Measurements from ENCODE around the gene ARMH3.

GRCh38 chr10:102020938-102021337 is 35.0 kb downstream of the ARMH3 start:
- no peak for TF ChIP-seq CTCF (IDR thresholded peaks at IDR 0.05; ENCODE audit: low read depth, low read length)
- TF ChIP-seq POLR2A (IDR thresholded peaks at IDR 0.05; ENCODE audit: extremely low read depth, insufficient read length) = no peak
